DMS114 treated with DMSO at 0.1 percent for 48 hours (cell line): ENCODE measurements around the gene RALGAPA2.

Source experiments
- DNase-seq: peaks from one replicate; lab custom pipeline; 2025; ENCODE audit not compliant: unreplicated experiment; lab: John Stamatoyannopoulos, UW

The RALGAPA2 gene

DNA sequence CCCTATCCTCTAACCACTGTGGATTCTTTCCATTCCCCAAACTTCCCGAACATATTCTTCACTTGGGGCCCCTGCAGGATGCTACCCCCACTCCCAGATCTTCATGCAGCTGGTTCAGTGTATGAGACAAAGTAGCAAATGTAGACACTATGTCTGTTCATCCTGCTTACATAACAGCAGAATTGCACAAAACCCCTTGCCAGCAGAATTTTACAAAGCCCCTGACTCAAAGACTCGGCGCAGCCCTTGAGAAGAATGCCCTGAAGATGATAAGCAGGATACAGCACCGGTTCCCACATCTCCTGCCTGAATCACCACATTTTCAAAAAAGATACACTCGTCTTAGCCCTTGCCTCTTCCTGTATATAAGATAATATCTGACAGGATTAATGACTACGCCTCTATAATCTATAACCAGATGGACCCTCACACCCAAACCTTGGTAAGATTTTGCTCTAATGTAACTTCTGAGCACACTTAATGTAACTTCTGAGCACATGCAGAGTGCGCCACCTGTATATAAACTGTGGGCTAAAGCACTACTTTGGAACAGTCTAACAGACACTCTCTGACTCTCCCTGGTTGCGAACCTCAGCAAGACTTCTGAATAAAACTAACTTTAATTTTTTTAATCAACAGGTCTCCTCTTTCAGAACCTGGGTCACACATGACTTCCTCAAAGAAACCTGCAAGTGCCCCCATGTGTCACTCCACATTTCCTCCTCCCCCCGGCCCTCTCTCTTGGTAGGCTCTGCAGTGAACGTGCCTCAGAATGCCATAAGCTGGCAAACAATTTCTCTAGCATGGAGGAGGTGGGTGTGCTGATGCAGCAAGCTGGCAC lies 28.7 kb downstream of the RALGAPA2 start:
- no peak for DNase-seq

DNA sequence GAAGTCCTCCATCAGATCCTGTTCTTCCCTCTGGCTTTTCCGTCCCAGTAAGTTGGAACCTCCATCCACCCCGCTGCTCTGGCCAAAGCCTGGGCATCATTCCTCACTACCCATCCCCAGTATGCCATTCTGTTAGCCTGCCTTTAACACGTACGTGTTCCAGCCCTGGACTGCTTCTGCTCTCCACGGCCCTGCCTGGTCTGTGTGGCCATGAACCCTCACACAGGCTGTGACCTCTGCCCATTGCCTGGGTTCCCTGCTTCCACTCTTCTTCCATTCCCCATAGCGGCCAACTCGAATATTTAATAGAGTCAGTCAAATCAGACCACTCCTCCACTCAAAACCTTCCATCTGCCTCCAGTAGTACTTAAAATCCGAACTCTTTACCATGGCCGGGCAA lies 29.4 kb downstream of the RALGAPA2 start:
- no peak for DNase-seq

DNA sequence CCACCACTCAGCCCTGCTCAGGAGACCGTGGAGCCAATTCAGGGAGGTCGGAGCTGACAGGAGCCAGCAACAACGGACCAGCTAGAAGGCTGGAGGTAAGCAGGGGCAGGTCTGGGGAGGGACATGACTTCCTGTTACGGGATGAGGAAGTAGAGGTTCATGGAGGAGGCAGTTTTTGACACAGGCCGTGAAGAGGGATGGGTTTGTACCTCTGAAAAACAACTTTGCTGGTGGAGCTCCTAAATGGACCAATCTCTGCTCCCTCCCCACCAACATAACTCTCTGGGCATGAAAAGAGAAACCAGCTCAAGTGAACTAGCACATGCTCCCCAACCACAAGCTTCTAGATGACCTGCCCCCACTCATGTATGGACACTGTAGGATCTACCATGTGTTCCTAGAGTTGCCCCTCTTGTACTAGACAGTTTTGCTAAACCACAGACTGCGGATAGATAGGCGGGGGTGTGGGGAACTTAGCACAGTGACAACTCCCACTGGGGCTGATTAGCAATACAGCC lies 31.4 kb downstream of the RALGAPA2 start:
- no peak for DNase-seq

DNA sequence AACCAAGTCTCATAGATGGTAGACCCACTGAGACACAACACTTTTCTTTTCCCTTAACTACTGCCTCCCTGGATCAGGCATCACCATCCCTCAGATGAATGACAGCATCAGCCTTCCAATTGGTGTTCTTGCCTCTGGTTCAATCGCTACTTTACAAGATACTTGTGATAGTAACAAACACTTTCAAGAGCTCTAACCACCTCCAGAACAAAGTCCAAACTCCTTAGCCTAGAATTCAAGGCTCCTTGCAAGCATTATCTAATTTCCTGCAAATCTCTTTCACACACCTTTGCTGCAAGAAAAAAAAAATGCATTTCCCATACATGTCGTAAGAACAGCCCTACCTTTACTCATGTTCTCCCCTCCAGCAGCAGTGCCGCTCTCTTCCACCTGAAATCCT lies 33.1 kb downstream of the RALGAPA2 start:
- no peak for DNase-seq

DNA sequence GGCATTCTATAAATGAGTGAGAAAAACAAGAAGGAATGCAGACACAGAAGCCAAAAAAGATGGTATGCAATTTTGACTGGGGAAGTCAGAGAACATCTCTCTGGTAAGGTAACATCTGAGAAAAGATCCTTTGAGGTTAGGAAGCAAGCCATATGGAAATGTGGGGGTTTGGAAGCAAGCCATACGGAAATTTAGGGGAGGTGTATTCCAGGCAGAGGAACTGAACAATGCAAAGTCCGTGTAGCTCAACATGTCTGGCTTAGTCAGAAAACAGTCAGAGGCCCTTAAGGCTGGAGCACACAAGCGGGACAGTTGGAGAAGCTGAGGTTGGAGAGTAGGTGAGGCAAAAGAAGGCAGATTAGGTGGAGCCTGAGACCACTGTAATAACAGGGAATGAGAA lies 35.3 kb downstream of the RALGAPA2 start:
- DNase-seq = no peak

DNA sequence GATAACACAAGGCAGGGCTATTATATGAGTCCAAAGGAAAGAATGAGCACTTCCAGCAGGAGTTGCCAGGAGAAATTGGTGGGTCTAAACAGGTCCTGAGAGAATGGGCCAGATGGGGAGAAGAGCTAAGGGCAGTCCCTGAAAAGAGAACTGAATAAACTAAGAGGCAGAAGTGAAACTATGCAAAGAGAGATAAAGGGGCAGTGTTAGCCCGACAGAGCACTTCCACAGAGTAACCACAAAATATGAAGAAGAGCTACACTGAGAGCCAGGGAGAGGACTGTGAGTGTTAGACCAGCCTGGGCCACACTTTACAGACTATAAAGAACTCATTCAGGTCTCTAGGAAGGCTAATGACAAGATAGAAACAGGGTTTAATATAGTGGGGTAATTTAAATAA lies 43.8 kb downstream of the RALGAPA2 start:
- DNase-seq = no peak

DNA sequence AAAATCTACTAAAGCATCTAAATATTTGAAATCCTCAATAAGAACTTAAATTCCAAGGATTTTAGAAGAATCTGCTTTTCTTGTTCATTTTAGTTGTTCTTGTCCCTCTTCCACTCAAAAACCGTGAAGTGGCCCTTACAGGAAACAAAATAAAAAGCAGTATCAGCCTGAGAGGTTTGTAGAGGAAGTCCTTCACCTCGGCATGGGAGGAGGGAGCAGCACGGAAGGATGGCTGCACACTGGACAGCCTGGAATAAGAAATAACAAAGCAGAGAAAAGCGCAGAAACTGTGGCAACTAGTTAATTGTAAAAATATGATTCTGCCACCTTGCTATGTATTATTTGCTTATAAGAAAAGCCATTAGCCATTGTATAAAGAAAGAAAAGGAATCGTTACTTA lies 46.1 kb downstream of the RALGAPA2 start:
- DNase-seq = no peak

DNA sequence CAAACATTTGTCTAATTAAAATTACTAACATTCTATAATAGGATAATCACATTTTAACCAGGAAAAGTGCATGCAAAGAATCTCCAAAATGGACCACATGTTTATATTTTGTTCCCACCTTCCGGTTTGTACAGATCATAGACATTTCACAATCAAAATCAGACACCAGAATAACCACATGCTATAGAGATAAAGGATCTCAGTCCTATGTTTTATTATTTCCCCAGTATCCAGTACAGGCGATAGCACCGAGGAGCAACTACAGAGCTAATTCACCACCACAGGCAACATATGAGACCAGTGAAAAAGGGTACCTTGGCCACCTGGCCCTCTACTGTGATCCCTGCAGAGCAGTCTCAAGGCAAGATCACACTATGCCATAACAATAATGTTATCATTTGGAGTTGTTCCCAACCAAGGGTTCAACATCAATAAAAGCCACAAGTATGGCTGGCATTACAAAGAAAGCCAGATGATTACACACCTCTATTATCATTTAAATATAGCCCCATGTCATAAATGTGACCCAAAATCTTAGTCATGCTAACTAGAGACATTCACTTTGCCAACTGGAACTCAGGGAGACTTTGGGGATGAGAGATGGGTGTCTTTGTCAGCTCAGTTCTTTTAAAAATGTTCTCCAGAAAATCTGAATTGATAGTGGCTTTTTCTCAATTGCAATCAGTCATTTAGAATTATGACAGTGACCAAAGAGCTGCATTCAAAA lies 46.7 kb downstream of the RALGAPA2 start:
- no peak for DNase-seq

DNA sequence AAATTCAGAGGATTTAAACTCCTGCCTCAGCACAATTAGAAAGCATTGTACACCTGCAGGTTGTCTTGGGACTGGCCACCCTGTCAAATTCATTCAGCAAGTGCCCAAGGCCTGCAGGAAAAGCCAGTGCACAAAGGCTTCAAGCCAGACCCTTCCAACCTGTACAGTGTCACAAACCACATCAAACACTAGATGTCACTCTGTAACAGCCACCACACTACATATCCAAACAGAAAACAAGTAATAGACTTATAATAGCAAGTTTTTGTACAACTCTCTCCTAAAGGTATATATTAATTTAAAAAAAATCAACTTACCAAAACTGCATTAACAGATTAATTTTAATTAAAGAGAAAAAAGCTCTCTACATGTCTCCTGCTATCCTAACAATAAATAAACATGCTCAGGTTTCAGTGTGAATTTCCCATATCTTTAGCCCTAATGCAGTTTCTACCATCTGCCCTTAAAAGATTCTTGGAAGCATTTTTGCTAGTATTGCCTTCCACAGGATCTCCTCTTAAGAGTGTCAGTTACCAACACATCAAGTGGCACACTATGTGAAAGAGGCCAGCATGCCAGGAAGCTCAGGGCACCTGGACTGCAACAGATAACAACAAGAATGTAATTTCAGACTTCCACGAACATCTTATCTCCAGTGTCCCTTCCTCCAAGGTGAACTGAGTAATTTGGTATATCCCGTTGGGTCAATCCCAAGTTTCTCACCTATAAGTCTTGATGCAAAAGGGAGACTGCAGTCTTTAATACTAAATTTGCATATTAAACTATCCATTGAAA lies 47.5 kb downstream of the RALGAPA2 start:
- peak; percentile 22 for DNase-seq

DNA sequence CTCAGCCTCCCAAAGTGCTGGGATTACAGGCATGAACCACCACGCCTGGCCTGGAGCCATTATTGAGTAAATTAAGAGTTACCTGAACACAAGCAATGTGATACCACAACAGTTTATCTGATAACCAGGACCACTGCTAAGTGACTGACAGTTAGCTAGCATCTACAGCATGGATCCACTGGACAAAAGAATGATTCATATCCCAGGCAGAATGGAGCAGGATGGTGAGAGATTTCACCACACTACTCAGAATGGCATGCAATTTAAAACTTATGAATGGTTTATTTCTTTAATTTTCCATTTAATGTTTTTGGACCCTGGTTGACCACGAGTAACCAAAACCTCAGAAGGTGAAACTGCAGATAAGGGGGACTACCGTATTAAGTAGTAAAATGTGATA lies 48.6 kb downstream of the RALGAPA2 start:
- DNase-seq = no peak

DNA sequence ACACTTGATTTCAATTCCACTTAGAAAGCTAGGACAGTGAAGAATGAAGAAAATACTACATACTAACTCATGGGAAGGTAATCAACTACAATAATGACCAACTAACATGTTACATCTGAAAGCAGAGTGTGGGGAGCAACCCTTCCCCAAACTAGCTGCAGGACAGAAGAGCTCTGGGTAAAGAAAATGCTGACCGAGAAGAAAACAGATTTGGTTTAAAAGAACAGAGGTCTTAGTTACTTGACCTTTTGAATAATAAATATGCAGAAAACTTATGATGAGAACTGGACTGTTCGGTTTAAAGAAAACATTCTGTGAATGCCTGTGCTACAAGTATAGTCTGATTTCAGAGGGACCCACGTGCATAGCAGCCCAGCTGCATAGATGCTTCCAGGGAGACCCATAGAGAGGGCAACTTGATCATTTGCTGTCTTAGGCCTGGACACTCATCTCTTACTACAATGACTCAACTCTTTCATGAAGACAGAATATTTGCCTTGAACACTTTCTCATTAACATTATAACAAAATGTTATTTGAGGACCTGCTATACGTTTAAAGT lies 53.5 kb downstream of the RALGAPA2 start:
- no peak for DNase-seq

DNA sequence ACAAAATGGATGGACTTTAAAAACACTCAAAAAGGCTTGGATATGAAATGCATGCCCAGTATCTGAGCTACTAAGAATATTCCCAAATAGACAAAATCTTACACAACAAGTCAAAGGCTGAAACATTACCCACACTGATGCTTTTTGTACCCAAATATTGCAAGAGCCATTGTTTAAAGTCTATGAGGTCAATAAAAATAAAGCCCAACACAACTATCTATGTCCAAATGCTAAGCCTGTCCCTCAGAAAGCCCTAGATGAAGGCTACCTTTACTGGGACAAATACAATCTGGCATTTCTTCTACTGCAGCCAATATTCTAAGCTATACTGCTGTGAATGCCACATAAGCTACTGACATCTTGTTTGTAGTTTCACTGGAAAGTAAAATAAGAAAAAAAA lies 54.3 kb downstream of the RALGAPA2 start:
- no peak for DNase-seq

DNA sequence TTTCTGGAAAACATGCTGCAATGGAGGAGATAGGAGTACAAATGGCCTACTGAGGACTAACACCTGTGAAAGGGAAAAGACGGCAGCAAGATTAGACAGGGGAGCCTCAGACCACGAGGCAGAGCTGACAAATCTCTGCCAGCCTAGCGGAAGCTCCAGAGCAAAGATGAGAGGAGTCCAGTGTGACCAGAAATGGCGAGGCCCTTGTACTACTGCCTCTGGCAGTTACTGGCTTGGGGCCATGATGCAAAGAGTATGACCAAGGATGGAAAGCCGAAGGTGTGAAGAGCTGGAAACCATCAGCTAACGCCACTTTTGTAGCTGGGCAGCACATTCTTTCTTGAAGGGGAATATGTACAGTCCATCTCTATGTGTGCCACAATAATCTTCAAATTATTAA lies 55.4 kb downstream of the RALGAPA2 start:
- no peak for DNase-seq

DNA sequence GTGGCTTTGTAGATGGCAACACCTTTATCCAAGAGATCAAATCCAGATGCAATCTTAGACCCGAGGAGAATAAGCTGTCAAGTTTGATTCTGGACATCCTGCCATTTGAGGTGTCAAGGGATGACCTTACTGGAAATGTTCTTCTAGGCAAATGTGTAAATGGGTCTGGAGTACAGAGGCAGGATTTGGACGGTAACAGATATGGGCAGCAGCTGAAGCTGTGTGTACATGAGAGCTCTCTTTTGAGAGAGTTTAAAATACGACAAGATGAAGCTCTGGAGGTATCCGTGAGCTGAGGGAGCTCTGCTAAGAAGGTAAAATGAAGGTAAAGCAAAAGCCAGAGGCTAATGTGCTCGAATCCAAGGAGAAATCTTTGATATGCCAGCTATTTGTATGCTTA lies 56.6 kb downstream of the RALGAPA2 start:
- no peak for DNase-seq

DNA sequence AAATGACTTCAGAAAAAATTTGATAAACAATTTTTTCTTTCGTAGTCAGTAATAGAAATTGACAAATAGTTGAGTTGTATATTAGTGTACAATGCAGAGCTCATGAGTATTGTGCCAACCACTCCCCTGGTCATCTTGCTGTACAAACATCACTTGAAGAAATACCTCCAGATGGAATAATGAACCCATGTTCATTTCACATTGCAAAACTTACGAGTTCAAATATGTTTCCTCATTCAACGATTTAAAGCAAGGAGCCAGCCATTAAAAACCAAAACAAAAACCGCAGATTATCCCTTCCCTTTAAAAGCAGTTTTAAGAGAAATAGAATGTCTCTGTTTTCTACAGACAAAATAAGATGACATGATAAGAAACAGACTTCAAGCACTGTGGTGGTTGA lies 62.5 kb downstream of the RALGAPA2 start:
- DNase-seq = no peak

DNA sequence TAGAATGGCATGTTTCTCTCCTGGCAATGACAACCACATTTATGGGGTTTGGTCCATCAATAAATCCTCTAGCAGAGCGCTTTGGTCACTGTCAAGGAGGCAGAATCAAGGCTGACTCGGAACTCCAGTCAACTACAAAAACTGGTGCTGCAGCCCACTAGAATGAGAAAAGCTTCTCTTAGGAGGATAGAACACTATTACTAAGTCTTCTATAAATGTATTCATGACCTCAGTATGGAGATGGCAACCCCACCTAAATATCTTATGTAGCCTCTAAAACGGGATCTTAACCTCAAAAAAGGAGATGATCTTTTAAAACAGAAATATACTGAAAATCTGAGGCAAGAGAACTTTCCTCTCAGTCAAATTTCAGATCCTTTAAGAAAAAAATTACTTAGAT lies 68.5 kb downstream of the RALGAPA2 start:
- no peak for DNase-seq

DNA sequence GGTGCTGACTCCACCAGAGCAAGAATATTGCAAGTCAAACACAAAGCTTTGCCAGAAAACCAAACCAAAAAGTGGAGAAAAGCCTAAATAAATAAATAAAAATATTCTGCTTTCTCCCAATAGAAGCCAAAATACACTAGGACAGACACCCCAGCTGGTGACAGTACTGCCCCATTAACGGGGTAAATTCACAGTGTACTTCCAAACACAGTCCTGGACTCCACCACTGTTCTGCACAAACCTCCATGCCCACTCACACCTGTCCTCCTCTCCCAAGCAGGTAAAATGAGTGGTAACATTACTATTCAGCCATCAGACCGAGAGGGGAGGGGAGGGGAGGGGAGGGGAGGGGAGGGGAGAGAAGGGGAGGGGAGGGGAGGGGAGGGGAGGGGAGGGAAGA lies 70.7 kb downstream of the RALGAPA2 start:
- no peak for DNase-seq

DNA sequence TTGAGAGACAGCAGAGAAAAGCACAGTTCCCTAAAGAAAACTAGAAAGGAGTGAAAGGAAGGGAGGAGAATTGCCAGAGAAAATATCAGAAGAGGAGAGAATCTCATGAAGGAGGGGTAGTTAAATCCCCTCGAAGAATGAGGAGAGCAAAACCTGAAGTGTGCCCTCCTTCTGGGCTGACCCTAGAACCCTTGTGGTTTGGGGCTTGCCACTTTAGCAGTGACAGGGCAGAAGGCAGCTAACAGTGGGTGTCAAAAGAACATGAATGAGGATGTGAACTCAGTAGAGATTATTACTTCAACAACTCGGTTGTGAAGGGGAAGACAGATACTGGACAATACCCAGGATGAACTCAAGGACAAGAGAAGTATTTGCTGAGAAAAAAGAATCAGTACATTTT lies 73.6 kb downstream of the RALGAPA2 start:
- no peak for DNase-seq

DNA sequence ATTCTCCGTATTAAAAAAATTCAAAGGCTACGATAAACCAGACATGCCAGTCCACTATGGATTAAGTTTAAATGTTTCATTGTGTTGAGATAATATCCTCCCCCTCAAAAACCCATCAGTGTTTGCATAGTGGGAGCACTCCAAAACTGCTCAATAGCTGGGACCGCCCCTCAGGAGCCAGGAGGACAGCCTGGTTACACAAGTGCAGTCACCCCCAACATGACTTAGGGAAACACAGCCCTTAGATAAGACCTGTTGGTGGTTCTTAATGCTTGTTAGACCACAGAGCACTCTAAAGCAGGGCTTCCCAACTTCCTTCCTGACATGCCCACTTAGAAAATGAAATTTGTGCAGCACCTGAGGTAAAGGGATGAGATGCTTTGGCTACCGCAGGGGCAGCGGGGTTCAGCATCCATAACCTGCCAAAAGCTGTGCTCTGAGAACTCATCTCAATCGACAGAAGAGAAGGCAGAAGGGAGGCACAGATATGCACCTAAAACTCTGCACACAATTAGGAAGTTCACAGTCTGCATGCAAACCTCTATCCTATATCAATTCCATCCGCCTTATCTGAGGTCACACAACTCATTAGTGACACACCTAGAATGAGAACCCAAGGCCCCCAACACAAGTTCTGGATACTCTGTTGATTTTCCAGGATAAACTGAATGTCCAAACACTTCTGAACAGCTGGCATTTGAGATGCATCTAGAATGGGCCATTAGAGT lies 74.3 kb downstream of the RALGAPA2 start:
- no peak for DNase-seq

DNA sequence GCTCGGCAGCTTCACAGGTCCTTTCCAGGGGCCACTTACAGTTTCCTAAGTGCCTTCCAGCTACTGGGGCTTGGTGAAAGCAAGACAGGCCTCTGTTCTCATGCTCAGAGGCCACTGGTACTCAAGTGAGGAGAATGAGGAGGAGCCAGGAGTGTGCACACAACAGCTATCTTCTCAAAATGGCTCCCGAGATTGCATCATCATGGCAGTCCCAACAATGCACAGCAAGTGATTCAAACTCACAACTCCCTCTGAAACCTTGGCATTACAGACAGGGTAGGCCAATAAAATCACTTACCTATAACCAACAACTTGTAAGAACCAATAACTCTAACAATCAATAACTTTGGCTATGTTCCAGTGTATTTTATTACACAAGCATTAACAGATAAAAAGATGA lies 77.4 kb downstream of the RALGAPA2 start:
- no peak for DNase-seq

DNA sequence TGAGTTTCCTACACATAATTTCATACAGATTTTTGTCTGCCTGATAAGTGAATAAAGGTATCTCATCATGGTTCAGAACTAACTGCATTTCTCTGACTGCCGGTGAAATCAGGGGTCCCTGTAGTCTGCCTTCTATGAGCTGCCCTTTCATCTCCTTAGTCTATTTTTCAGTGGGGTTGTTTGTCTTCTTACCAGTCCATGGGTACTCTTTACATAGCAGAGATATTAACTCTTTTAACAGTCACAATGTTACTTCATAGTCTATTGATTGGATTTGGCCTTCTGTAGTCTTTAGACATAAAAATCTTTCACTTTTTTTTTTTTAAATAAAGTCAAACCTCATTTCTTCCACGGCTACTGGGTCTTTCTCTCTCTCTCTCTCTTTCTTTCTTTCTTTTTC lies 79.8 kb downstream of the RALGAPA2 start:
- no peak for DNase-seq
